NCI-H774 (cell line): ENCODE measurements around the gene ORC3.
"Not testable (repeated sequence)": the region's sequence is repeated elsewhere in the genome, so short reads cannot be mapped to it uniquely, and the experiment has no call there.

ENCODE experiments used
- DNase-seq: peaks from one replicate; lab custom pipeline; 2025; lab: John Stamatoyannopoulos, UW

Gene ORC3

DNA sequence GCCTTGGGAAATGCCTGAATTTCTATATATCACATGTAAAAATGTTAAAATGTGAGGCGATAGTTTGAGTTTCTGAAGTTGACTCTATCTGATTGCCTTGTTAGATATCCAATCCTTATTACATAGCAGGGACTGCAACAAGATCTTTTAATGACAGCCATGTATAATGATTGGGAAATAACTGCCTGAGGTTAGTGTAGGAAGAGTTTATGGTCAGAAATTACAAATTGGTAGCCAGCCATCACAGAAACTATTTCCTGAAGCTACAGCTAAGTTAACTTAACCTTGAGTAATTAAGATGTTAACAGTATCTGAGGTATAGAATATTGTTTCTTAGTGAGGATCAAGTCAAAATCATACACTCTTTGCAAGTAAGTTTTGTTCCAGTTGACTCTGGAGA, 71.1 kb downstream of the ORC3 start:
- no peak for DNase-seq

DNA sequence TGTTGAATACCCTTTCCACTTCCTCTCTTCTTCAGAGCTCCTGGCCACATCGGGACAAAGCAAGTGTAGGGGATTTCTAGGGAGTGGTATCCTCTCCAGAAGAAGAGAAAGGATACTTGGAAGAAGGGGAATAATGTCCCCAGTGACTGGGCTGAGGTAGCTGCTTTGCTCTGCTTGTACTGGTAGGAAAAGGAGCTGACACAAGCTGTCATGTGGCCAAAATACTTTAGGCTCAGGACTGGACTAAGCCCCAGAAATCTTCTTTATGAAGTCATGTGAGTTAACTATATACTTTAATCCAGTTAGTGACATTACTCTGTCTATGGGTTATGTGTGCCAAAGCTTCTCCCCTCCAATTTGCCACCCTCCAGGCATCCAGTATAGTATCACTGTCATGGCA, 71.6 kb downstream of the ORC3 start:
- no peak for DNase-seq

- DNase-seq, result no peak
These were observed 73.5 kb downstream of the ORC3 start for GRCh38 chr6:87663434-87663833.

GRCh38 chr6:87664921-87665485, 75.1 kb downstream of the ORC3 start:
- DNase-seq, result no peak

- no peak for DNase-seq
These were observed 77.1 kb downstream of the ORC3 start for GRCh38 chr6:87667032-87667431.

GRCh38 chr6:87668013-87668412, 78.1 kb downstream of the ORC3 start:
- DNase-seq, result no peak

- no peak for DNase-seq
These were observed 79.1 kb downstream of the ORC3 start for GRCh38 chr6:87669051-87669450.

- no peak for DNase-seq
These were observed 80.8 kb downstream of the ORC3 start for GRCh38 chr6:87670707-87671106.

GRCh38 chr6:87671555-87672029, 81.7 kb downstream of the ORC3 start:
- DNase-seq, result no peak

GRCh38 chr6:87672641-87673040, 82.7 kb downstream of the ORC3 start:
- no peak for DNase-seq

- DNase-seq, result no peak
These were observed 83.3 kb downstream of the ORC3 start for GRCh38 chr6:87673237-87673636.

- DNase-seq, result no peak
These were observed 84.4 kb downstream of the ORC3 start for GRCh38 chr6:87674290-87674689.

DNA sequence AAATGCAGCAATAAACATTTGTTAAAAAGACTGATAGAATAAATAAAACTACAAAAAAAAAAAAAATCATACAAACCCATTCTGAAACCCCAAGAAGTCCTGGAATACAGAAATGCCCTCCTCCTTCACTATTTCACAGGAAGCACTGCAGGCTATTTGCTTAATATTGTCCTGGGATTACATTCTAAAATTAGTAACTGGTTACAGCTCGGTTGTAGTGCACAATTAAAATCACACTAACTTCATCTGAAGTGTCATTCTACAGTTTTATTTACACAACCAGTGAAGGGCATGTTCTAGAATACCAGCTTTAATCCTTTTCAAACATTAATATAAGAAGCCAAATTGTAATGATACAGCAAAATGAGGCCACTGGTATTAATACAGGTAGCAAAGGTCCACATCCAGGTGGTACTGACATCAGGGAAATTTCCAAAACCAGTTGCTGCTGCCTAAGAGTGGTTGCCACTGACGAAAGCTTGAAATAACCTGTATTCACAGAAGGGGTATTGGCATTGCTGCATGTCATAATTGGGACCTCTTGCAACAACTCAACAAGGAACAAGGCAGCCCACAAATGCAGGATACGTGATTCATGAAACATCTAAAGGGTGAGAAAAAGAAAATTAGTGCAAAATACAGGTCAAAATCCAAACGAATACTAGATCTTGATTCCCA, 85.2 kb downstream of the ORC3 start:
- DNase-seq, result peak; percentile 65

DNA sequence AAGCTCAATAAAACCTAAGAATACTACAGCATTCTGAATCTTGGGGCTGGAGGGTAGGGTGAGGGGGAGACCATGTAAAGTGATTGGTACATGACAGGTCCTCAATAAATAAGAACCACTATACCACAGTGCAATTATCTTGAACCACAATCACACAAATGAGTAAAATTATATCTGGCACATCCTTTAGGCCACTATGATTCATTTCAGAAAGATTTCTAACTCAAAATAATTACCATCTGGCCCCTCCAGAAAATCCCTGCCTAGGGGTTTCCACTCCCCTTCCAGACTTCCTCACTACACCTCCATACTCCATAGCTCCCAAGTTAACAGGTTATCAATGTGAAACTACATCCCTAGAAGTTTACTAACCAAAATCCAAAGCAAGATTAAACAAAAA, 92.4 kb downstream of the ORC3 start:
- no peak for DNase-seq

DNA sequence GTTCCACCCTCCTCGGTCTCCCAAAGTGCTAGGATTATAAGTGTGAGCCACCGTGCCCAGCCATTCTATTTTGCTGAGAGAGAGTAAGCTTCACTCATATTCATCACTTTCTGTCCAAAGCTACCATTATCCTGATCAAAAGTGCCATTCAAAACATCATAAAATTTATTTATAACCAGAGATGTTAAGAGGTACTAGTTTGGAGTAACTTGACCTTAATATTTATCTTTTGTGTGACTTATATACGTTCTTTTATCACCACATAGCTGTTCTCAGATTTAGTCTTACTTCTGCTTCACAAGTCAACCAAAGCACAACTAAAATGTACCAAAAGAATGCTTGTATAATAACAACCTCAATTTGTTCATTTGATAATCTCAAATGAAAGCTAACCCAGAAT, 94.0 kb downstream of the ORC3 start:
- no peak for DNase-seq

GRCh38 chr6:87684895-87685654, 95.1 kb downstream of the ORC3 start:
- no peak for DNase-seq

- not testable (repeated sequence) for DNase-seq
These were observed 96.8 kb downstream of the ORC3 start for GRCh38 chr6:87686636-87687205.

- DNase-seq, result no peak
These were observed 97.4 kb downstream of the ORC3 start for GRCh38 chr6:87687296-87687695.

DNA sequence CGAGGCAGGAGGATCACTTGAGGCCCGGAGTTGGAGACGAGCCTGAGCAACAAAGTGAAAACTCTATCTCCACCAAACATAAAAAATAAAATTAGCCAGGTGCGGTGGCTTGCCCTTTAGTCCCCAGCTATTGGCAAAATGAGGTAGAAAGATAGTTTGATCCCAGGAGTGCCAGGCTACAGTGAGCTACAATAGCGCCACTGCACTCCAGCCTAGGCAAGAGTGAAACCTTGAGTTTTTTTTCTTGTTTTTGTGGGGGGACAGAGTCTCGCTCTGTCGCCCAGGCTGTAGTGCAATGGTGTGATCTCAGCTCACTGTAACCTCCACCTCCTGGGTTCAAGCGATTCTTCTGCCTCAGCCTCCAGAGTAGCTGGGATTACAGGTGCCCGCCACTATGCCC, 98.0 kb downstream of the ORC3 start:
- not testable (repeated sequence) for DNase-seq

GRCh38 chr6:87690441-87690840, 100.5 kb downstream of the ORC3 start:
- no peak for DNase-seq

GRCh38 chr6:87692086-87692485, 102.2 kb downstream of the ORC3 start:
- DNase-seq, result no peak

DNA sequence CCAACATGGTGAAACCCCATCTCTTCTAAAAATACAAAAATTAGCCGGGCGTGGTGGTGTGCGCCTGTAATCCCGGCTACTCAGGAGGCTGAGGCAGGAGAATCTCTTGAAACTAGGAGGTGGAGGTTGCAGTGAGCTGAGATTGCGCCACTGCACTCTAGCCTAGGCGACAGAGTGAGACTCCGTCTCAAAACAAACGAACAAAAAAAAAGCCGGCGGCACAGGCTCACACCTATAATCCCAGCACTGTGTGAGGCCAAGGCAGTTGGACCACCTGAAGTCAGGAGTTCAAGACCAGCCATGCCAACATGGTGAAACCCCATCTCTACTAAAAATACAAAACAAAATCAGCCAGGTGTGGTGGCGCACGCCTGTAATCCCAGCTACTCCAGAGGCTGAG, 106.9 kb downstream of the ORC3 start:
- DNase-seq, result not testable (repeated sequence)
